ENCODE data around the gene CREM. TPM values are rescaled to one million over a fixed set of nuclear protein-coding genes. Genes with fewer than 3 reads are reported as not detected.

Gene CREM
- total and polyA plus RNA-seq, 2 experiments from 2014 or later: 41.9 to 53.2 TPM

DNA sequence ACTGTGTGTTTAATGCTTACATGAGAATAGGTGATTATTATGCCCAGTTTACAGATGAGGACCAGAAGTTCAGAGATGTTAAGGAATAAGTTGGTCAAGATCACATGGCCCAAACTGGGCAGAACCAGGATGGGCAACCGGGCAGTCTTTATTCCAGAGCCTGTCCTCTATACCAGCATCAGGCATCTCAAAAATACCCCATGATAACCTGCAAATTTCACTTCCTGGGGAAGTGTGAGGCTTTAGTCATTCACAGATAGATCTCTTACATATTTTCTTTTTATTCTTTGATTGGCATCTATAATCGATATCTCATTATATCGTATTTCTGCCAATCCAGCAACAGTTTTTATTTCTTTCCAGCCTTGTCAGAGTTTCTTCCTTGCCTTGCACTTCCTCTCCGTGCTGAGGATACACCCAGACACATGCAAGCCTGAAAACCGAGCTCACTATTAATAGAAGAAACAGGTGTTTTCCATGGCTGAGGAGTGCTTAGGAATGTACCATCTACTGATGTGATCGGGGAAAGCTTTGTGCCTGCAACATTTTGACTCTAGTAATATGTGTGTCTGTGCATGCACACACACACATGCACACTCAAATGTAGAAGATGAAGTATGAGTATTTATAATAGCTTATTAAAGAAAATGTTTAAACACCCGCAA, 82.4 kb downstream of the CREM start:
- TF ChIP-seq EZH2phosphoT487 (IDR thresholded peaks at IDR 0.05; ENCODE audit: low read depth, severe bottlenecking, unreplicated experiment) (no peak), EZH2 (IDR thresholded peaks at IDR 0.05; ENCODE audit: borderline replicate concordance) (no peak)
- TF ChIP-seq, protein P1, sequence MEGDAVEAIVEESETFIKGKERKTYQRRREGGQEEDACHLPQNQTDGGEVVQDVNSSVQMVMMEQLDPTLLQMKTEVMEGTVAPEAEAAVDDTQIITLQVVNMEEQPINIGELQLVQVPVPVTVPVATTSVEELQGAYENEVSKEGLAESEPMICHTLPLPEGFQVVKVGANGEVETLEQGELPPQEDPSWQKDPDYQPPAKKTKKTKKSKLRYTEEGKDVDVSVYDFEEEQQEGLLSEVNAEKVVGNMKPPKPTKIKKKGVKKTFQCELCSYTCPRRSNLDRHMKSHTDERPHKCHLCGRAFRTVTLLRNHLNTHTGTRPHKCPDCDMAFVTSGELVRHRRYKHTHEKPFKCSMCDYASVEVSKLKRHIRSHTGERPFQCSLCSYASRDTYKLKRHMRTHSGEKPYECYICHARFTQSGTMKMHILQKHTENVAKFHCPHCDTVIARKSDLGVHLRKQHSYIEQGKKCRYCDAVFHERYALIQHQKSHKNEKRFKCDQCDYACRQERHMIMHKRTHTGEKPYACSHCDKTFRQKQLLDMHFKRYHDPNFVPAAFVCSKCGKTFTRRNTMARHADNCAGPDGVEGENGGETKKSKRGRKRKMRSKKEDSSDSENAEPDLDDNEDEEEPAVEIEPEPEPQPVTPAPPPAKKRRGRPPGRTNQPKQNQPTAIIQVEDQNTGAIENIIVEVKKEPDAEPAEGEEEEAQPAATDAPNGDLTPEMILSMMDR (IDR thresholded peaks at IDR 0.05; ENCODE audit: poor library complexity): no peak
- Histone ChIP-seq H3K27ac (no peak overlapping the region), H4K20me1 (ENCODE audit: insufficient read depth, poor library complexity, severe bottlenecking) (no peaks in the 10 kb centered on the region), H3K9me2 (replicated peaks; ENCODE audit: insufficient read depth) (no peaks in the 10 kb centered on the region), H3K4me2 (no peak overlapping the region), H2AFZ (no peak overlapping the region), H3K79me2 (no peaks in the 10 kb centered on the region), H3K4me1 (ENCODE audit: insufficient read depth) (peaks cover 3% of the 10 kb centered on the region), H3K36me3 (replicated peaks; ENCODE audit: insufficient read depth, low read depth) (no peaks in the 10 kb centered on the region), H3K27me3 (no peaks in the 10 kb centered on the region), H3K4me3 (no peak overlapping the region), H3K9me3 (ENCODE audit: low read depth) (no peaks in the 10 kb centered on the region)
- no peak for DNase-seq (ENCODE audit: low spot score)
- WGBS (ENCODE audit: low lambda C conversion rate, missing lambda C conversion rate): 83% methylated on average over 7 of the region's 7 CpGs

DNA sequence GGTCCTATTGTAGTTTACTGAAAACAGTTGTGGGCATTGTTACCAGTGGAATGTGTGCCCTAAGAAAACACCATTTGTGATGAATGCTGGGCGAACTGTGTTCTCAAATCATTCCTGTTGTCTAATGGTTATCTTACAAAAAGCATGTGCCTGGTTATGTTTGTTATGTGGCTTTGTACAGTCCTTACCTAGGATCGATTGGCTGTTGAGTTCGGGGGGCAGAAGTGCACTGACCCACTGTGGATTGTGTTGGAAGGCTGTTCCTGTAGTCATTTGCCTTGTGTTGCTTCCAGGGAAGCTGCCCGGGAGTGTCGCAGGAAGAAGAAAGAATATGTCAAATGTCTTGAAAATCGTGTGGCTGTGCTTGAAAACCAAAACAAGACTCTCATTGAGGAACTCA, 84.3 kb downstream of the CREM start:
- H3K27me3 ChIP-seq: no peaks in the 10 kb centered on the region
- no peaks in the 10 kb centered on the region for H3K4me1 ChIP-seq (ENCODE audit: insufficient read depth)
- no peaks in the 10 kb centered on the region for H3K36me3 ChIP-seq (replicated peaks; ENCODE audit: insufficient read depth, low read depth)
- H3K9me2 ChIP-seq (replicated peaks; ENCODE audit: insufficient read depth): no peaks in the 10 kb centered on the region
- WGBS (ENCODE audit: low lambda C conversion rate, missing lambda C conversion rate): 76% methylated on average over 6 of the region's 6 CpGs
- no peak for DNase-seq (ENCODE audit: low spot score)
- H3K9me3 ChIP-seq (ENCODE audit: low read depth): no peaks in the 10 kb centered on the region
- TF ChIP-seq EZH2phosphoT487 (IDR thresholded peaks at IDR 0.05; ENCODE audit: low read depth, severe bottlenecking, unreplicated experiment) (no peak), EZH2 (IDR thresholded peaks at IDR 0.05; ENCODE audit: borderline replicate concordance) (no peak)
- TF ChIP-seq, protein P1 (IDR thresholded peaks at IDR 0.05; ENCODE audit: poor library complexity): no peak
- H2AFZ ChIP-seq: no peak overlapping the region
- no peaks in the 10 kb centered on the region for H3K79me2 ChIP-seq
- no peak overlapping the region for H3K4me3 ChIP-seq
- no peaks in the 10 kb centered on the region for H4K20me1 ChIP-seq (ENCODE audit: insufficient read depth, poor library complexity, severe bottlenecking)
- H3K27ac ChIP-seq: no peak overlapping the region
- no peak overlapping the region for H3K4me2 ChIP-seq

GRCh38 chr10:35211390-35211789, 84.7 kb downstream of the CREM start:
- TF ChIP-seq EZH2 (IDR thresholded peaks at IDR 0.05; ENCODE audit: borderline replicate concordance) (no peak), EZH2phosphoT487 (IDR thresholded peaks at IDR 0.05; ENCODE audit: low read depth, severe bottlenecking, unreplicated experiment) (no peak)
- TF ChIP-seq, protein P1 (IDR thresholded peaks at IDR 0.05; ENCODE audit: poor library complexity): no peak
- Histone ChIP-seq H3K9me3 (ENCODE audit: low read depth) (no peaks in the 10 kb centered on the region), H3K36me3 (replicated peaks; ENCODE audit: insufficient read depth, low read depth) (no peaks in the 10 kb centered on the region), H4K20me1 (ENCODE audit: insufficient read depth, poor library complexity, severe bottlenecking) (no peaks in the 10 kb centered on the region), H3K79me2 (no peaks in the 10 kb centered on the region), H3K4me1 (ENCODE audit: insufficient read depth) (no peaks in the 10 kb centered on the region), H3K27me3 (no peaks in the 10 kb centered on the region), H3K4me2 (no peak overlapping the region), H3K4me3 (no peak overlapping the region), H3K27ac (no peak overlapping the region), H3K9me2 (replicated peaks; ENCODE audit: insufficient read depth) (no peaks in the 10 kb centered on the region), H2AFZ (no peak overlapping the region)
- DNase-seq (ENCODE audit: low spot score): no peak
- 40% methylated on average over 7 of the region's 7 CpGs for WGBS (ENCODE audit: low lambda C conversion rate, missing lambda C conversion rate)

All from hepatocyte (in vitro differentiated cells).